GM12891 (cell line): ENCODE measurements around the gene ATXN10.

Experiments
- DNase-seq: peaks from one replicate; pipeline ENCODE4 v3.0.0; 2011; ENCODE audit warnings: low spot score; ENCODE audit not compliant: insufficient read length
- FAIRE-seq: peaks from 2 replicates; lab custom pipeline; 2011; peaks lifted over from hg19 to GRCh38; lab: Jason Lieb, UNC
- PAX5 ChIP-seq: IDR thresholded peaks from 2 replicates; pipeline ENCODE4 v1.6.1; 2011; ENCODE audit warnings: low read length, moderate library complexity, mild to moderate bottlenecking; ENCODE audit not compliant: insufficient read depth, severe bottlenecking
- POLR2A ChIP-seq: IDR thresholded peaks from 2 replicates; pipeline ENCODE4 v1.6.1; 2011; ENCODE audit warnings: low read depth, low read length, control low read depth
- POLR2AphosphoS5 ChIP-seq: IDR thresholded peaks from 2 replicates; pipeline ENCODE4 v1.6.1; 2011; ENCODE audit warnings: low read depth, low read length, control low read depth
- POU2F2 ChIP-seq: IDR thresholded peaks from 2 replicates; pipeline ENCODE4 v1.6.1; 2011; ENCODE audit warnings: low read depth, mild to moderate bottlenecking, control low read depth, low read length, moderate library complexity
- SPI1 ChIP-seq: IDR thresholded peaks from 2 replicates; pipeline ENCODE4 v1.6.1; 2011; ENCODE audit warnings: low read depth, low read length, control low read depth
- TAF1 ChIP-seq: IDR thresholded peaks from 2 replicates; pipeline ENCODE4 v1.6.1; 2011; ENCODE audit warnings: low read depth, low read length, control low read depth

Gene ATXN10

GRCh38 chr22:45889539-45890350 lies 218.1 kb downstream of the ATXN10 start:
- TF ChIP-seq PAX5, result no peak
- TF ChIP-seq POU2F2, result no peak
- no peak for TF ChIP-seq SPI1
- no peak for TF ChIP-seq TAF1
- TF ChIP-seq POLR2A, result no peak
- no peak for TF ChIP-seq POLR2AphosphoS5
- DNase-seq, result no peak
- no peak for FAIRE-seq

DNA sequence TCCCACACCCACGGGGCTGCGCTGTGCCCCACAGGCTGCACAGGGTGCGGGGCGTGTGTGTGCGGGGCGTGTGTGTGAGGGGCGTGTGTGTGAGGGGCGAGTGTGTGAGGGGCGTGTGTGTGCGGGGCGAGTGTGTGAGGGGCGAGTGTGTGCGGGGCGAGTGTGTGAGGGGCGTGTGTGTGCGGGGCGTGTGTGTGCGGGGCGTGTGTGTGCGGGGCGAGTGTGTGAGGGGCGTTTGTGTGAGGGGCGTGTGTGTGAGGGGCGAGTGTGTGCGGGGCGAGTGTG lies 218.7 kb downstream of the ATXN10 start:
- FAIRE-seq, result no peak
- no peak for DNase-seq
- TF ChIP-seq PAX5 (no peak), SPI1 (no peak), POLR2A (no peak), TAF1 (no peak), POU2F2 (no peak), POLR2AphosphoS5 (no peak)

DNA sequence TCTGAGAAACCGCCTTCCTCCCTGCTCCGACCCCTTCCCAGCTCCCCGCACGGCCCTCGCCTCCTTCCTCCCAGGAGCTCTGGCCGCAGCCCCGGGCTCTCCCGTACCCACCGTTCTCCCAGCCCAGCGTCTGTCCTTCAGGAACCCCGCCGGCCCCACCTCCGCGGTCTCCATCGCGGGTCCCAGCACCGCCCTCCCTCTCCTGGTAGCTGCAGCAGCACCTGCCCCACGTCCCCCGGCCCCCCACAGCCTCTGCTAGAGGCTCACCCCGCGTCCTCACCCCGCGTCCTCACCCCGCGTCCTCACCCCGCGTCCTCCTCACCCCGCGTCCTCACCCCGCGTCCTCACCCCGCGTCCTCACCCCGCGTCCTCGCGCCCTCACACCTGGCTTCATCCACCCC lies 219.4 kb downstream of the ATXN10 start:
- FAIRE-seq (no peak), DNase-seq (no peak)
- TF ChIP-seq POLR2A, result no peak

- no peak for FAIRE-seq
- no peak for DNase-seq
- TF ChIP-seq SPI1 (no peak), TAF1 (no peak)
These were observed 219.9 kb downstream of the ATXN10 start for GRCh38 chr22:45891471-45891995.

DNA sequence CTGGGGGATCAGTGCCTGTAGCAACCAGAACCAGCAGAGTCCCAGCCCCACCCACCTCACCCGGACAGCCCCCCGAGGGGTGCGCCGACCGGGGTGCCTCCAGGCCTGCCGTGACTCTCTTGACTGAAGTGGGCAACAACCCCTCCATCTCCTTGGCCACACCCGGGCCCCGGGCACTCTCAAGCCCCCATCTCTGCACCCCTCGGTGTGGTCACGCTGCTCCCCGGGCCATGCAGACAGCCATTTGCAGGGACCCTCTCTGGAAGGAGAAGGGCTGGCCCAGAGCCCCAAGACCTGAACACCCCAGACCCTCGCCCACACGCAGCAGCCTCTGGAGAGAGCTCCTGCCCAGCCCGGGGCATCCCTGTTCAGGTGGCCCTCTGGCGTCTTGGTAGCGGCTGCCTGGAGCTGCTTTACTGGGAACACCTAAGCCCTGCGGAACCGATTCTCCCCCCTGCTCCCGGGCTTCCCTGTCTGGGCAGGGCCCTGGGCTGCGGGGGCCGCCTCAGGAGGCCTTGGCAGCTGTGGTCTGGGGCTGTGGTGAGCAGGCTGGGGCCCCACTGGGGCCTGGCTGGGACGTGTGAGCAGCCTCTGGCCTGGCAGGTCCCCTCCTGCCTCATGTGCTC lies 220.5 kb downstream of the ATXN10 start:
- DNase-seq (no peak), FAIRE-seq (no peak)
- no peak for TF ChIP-seq TAF1
- TF ChIP-seq POLR2A, result no peak
- TF ChIP-seq POLR2AphosphoS5, result no peak
- TF ChIP-seq SPI1, result no peak
- no peak for TF ChIP-seq PAX5
- TF ChIP-seq POU2F2, result no peak

GRCh38 chr22:45892681-45893461 lies 221.2 kb downstream of the ATXN10 start:
- TF ChIP-seq POU2F2 (no peak), POLR2AphosphoS5 (no peak), SPI1 (no peak), POLR2A (no peak), TAF1 (no peak), PAX5 (no peak)
- FAIRE-seq (no peak), DNase-seq (no peak)

GRCh38 chr22:45893516-45893915 lies 221.9 kb downstream of the ATXN10 start:
- TF ChIP-seq POLR2AphosphoS5, result no peak
- TF ChIP-seq PAX5, result no peak
- no peak for TF ChIP-seq TAF1
- TF ChIP-seq SPI1, result no peak
- TF ChIP-seq POU2F2, result no peak
- TF ChIP-seq POLR2A, result no peak
- DNase-seq, result no peak
- FAIRE-seq, result no peak
